Adrenal gland (tissue), 5 donors: ENCODE results near the gene ATXN3L.

ENCODE experiments used
- POLR2A ChIP-seq, 2 donors: fragments of 450-650 bp; IDR thresholded peaks; one replicate each; pipeline ENCODE4 v1.6.1; 2017; ENCODE audit warnings: antibody characterized with exemption in 2 of 2, mild to moderate bottlenecking in 2 of 2, moderate library complexity in 1 of 2
- TF ChIP-seq, protein P1 (sequence below), 6 experiments: fragments of 450-650 bp in 4 of 6; fragments of 200-600 bp in 2 of 6; sonication (generic) in 1 of 6; IDR thresholded peaks; 1 replicate in 5 of 6; 2 replicates in 1 of 6; pipeline versions ENCODE4 v1.5.1 to v1.8.0; 2016 to 2021; ENCODE audit warnings: antibody characterized with exemption in 6 of 6, mild to moderate bottlenecking in 2 of 6, moderate library complexity in 1 of 6
- donor health status: DM: no; HTN: no; CAD: no.

DNA sequence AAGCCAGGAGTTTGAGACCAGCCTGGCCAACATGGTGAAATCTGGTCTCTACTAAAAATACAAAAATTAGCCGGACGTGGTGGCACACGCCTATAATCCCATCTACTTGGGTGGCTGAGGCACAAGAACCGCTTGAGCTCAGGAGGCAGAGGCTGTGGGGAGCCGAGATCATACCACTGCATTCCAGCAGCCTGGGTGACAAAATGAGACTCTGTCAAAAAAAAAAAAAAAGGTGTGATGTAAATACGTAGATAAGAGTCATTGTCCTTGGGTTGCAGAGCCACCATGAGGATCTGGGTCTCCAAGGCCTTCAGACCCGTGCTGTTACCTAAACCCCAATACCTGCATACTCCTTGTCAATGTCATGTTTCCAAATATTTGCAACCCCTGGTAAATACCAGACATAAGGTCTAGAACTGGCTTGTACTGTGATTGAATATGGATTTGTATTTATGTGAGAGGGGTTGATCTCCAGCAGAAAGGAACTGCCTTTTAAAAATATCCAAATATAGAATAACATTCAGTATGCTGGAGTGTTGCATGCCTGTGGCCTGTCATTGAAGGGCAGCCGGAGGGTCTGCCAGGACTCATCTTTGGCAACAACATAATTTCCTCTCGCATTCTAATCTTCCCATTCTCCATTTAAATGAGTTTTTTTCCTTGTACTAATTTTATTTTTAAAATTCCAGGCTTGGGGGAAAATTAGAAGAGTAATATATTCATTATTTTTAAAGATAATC, 40.4 kb downstream of the ATXN3L start:
- TF ChIP-seq, protein P1, sequence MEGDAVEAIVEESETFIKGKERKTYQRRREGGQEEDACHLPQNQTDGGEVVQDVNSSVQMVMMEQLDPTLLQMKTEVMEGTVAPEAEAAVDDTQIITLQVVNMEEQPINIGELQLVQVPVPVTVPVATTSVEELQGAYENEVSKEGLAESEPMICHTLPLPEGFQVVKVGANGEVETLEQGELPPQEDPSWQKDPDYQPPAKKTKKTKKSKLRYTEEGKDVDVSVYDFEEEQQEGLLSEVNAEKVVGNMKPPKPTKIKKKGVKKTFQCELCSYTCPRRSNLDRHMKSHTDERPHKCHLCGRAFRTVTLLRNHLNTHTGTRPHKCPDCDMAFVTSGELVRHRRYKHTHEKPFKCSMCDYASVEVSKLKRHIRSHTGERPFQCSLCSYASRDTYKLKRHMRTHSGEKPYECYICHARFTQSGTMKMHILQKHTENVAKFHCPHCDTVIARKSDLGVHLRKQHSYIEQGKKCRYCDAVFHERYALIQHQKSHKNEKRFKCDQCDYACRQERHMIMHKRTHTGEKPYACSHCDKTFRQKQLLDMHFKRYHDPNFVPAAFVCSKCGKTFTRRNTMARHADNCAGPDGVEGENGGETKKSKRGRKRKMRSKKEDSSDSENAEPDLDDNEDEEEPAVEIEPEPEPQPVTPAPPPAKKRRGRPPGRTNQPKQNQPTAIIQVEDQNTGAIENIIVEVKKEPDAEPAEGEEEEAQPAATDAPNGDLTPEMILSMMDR (IDR thresholded peaks at IDR 0.05), result no peak
- TF ChIP-seq POLR2A (IDR thresholded peaks at IDR 0.05), result no peak
